OCI-LY3 (cell line): ENCODE measurements around the gene OMP.

ENCODE experiments used
- CTCF ChIP-seq: fragments of 200-600, 300-600 bp; sonication (generic); IDR thresholded peaks from 2 replicates; pipeline ENCODE4 v1.5.1; 2014; ENCODE audit warnings: antibody characterized with exemption, low read length, low read depth
- EZH2phosphoT487 ChIP-seq: fragments of 200-600 bp; shearing (Covaris generic); IDR thresholded peaks from 2 replicates; pipeline ENCODE4 v1.6.1; 2018; ENCODE audit warnings: antibody characterized with exemption, mixed run types, low read depth

DNA sequence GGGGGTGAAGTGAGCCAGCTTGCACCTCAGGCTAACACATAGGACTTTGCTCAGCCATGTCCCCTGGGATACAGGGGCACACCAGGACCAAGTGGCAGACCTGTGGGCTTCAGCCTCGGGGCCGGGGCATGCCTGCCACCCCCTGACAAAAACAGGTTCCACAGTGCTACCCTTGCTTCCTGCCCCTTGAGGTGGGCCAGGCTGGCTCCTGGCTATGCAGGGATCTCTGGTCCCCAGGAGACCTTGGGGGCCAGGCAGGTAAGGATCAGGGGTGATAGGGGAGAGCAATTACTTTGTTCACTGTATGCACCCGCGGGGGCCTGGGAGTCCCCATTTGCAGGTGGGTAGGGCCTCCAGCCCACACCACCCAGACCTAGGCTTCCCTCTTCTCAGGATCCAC is 23.1 kb downstream of the OMP start:
- TF ChIP-seq CTCF: no peak
- TF ChIP-seq EZH2phosphoT487: no peak
